Measurements from ENCODE around the gene BCDIN3D.

Gene BCDIN3D, protein sequence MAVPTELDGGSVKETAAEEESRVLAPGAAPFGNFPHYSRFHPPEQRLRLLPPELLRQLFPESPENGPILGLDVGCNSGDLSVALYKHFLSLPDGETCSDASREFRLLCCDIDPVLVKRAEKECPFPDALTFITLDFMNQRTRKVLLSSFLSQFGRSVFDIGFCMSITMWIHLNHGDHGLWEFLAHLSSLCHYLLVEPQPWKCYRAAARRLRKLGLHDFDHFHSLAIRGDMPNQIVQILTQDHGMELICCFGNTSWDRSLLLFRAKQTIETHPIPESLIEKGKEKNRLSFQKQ

GRCh38 chr12:49842519-49843352, at the start of gene BCDIN3D:
Gene BCDIN3D (minus strand): TSS chr12:49843106. CDS start chr12:49843087, 19 bp downstream.
- Histone ChIP-seq H3K36me3 (ENCODE audit: control insufficient read depth, insufficient read depth, low read length) (no peaks in the 10 kb centered on the region), H3K9ac (ENCODE audit: low read length) (peak within 1 kb of the TSS; percentile 77), H3K27ac (ENCODE audit: low read depth, low read length) (peak within 1 kb of the TSS; percentile 11; the same call in 1 of the 2 replicates), H3K4me3 (ENCODE audit: low read depth, low read length) (peak within 1 kb of the TSS; percentile 83), H3K4me1 (ENCODE audit: control insufficient read depth, insufficient read depth, low read length) (peaks cover 11% of the 10 kb centered on the region; the same call in 1 of the 2 replicates), H3K9me3 (ENCODE audit: control insufficient read depth, insufficient read depth, low read depth, low read length) (no peaks in the 10 kb centered on the region), H3K27me3 (ENCODE audit: control insufficient read depth, insufficient read depth, low read length) (no peaks in the 10 kb centered on the region)

GRCh38 chr12:49892084-49892731, 49.3 kb upstream of the BCDIN3D start:
- Histone ChIP-seq H3K4me3 (ENCODE audit: low read depth, low read length) (no peak overlapping the region), H3K9ac (ENCODE audit: low read length) (no peak overlapping the region), H3K36me3 (ENCODE audit: control insufficient read depth, insufficient read depth, low read length) (no peaks in the 10 kb centered on the region), H3K9me3 (ENCODE audit: control insufficient read depth, insufficient read depth, low read depth, low read length) (no peaks in the 10 kb centered on the region), H3K27me3 (ENCODE audit: control insufficient read depth, insufficient read depth, low read length) (no peaks in the 10 kb centered on the region; the same call in 1 of the 2 replicates), H3K27ac (ENCODE audit: low read depth, low read length) (no peak overlapping the region), H3K4me1 (ENCODE audit: control insufficient read depth, insufficient read depth, low read length) (peaks cover 25% of the 10 kb centered on the region)

DNA sequence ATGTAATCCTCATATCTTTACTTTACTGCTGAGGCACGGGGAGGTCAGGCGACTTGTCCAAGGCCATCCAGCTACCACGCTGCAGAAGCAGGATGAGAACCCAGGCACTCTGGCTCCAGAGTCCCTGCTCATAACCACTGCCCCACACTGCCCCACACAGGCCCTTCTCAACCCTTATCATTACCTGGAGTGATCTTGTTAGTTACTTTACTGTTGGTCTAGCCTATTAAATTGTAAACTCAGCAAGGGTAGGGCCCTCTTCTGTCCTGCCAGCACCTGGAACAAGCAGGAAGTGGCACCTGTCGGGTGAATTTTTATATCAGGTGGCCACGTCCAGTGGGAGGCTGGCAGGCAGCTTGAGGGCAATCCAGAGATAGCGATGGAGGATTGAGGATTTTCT, 48.6 kb upstream of the BCDIN3D start:
- peaks cover 29% of the 10 kb centered on the region for H3K4me1 ChIP-seq (ENCODE audit: control insufficient read depth, insufficient read depth, low read length)
- no peaks in the 10 kb centered on the region; the same call in 1 of the 2 replicates for H3K27me3 ChIP-seq (ENCODE audit: control insufficient read depth, insufficient read depth, low read length)
- H3K36me3 ChIP-seq (ENCODE audit: control insufficient read depth, insufficient read depth, low read length), result no peaks in the 10 kb centered on the region

DNA sequence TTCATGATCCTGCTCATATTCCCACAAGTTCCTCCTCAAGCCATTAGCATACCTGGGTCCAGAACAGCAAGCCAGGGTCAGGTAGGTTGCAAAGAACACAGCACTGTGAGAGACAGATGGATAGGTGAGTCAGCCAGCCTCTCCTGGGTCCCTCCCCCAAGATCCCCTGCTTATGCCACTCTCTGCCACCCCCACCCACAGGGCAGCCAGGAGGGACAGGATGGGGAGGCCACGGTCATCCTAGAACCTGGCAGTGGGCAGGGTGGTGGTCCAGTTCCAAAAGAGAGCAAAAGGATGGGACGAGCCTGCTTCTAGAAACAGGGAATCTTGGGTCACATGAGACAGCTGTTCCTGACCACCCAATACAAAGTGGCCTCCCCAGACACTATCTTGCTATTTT, 48.1 kb upstream of the BCDIN3D start:
- Histone ChIP-seq H3K27me3 (ENCODE audit: control insufficient read depth, insufficient read depth, low read length) (no peaks in the 10 kb centered on the region; the same call in 1 of the 2 replicates), H3K36me3 (ENCODE audit: control insufficient read depth, insufficient read depth, low read length) (no peaks in the 10 kb centered on the region), H3K4me3 (ENCODE audit: low read depth, low read length) (no peak overlapping the region), H3K9ac (ENCODE audit: low read length) (no peak overlapping the region), H3K9me3 (ENCODE audit: control insufficient read depth, insufficient read depth, low read depth, low read length) (no peaks in the 10 kb centered on the region), H3K27ac (ENCODE audit: low read depth, low read length) (no peak overlapping the region), H3K4me1 (ENCODE audit: control insufficient read depth, insufficient read depth, low read length) (peaks cover 30% of the 10 kb centered on the region)

More for the DNA sequence above, 48.6 kb upstream of the BCDIN3D start:
- Histone ChIP-seq H3K9me3 (ENCODE audit: control insufficient read depth, insufficient read depth, low read depth, low read length) (no peaks in the 10 kb centered on the region), H3K9ac (ENCODE audit: low read length) (no peak overlapping the region), H3K27ac (ENCODE audit: low read depth, low read length) (no peak overlapping the region), H3K4me3 (ENCODE audit: low read depth, low read length) (no peak overlapping the region)

GRCh38 chr12:49890096-49890461, 47.2 kb upstream of the BCDIN3D start:
- no peaks in the 10 kb centered on the region for H3K9me3 ChIP-seq (ENCODE audit: control insufficient read depth, insufficient read depth, low read depth, low read length)
- H3K4me1 ChIP-seq (ENCODE audit: control insufficient read depth, insufficient read depth, low read length), result peaks cover 36% of the 10 kb centered on the region
- no peaks in the 10 kb centered on the region for H3K36me3 ChIP-seq (ENCODE audit: control insufficient read depth, insufficient read depth, low read length)
- H3K9ac ChIP-seq (ENCODE audit: low read length), result no peak overlapping the region
- H3K4me3 ChIP-seq (ENCODE audit: low read depth, low read length), result no peak overlapping the region
- H3K27ac ChIP-seq (ENCODE audit: low read depth, low read length), result no peak overlapping the region
- H3K27me3 ChIP-seq (ENCODE audit: control insufficient read depth, insufficient read depth, low read length), result no peaks in the 10 kb centered on the region; the same call in 1 of the 2 replicates

DNA sequence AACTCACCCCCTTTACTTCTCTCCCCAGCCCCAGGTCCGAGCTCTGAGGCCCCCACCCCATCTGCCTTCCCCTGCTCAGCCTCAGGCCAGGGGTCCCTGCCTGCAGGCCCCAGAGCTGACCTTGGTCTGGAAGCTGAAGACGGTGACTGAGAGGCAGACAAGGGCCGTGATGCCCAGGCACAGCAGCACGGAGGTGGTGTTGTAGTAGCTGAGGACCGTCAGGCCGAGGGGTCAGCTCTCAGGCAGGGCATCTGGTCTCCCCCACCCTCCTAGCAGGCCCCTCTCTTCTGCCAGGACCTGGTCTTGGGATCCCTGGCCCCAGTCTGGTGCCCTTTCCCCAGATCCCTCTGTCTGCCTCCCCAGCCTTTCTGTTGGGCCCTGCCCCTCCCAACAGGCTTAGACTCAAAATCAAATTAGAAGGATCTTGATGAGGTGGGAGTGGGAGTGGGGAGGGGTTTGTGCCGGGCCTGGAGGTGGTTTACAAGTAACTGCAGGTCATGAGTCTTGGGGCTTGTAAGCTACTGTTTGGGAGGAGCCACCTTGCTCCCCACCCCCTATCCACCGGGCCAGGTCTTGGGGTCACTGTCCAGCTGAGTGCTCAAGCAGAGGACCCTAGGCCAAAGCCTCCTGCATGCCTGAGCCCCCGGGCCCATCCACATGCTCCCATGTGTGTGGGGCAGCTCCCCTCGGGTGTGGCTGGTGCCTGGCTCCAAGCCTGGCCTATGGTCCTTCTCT, 46.6 kb upstream of the BCDIN3D start:
- no peaks in the 10 kb centered on the region; the same call in 1 of the 2 replicates for H3K27me3 ChIP-seq (ENCODE audit: control insufficient read depth, insufficient read depth, low read length)
- no peak overlapping the region for H3K27ac ChIP-seq (ENCODE audit: low read depth, low read length)
- H3K9ac ChIP-seq (ENCODE audit: low read length), result no peak overlapping the region
- H3K4me1 ChIP-seq (ENCODE audit: control insufficient read depth, insufficient read depth, low read length), result peaks cover 36% of the 10 kb centered on the region
- no peaks in the 10 kb centered on the region for H3K36me3 ChIP-seq (ENCODE audit: control insufficient read depth, insufficient read depth, low read length)
- H3K9me3 ChIP-seq (ENCODE audit: control insufficient read depth, insufficient read depth, low read depth, low read length), result no peaks in the 10 kb centered on the region
- no peak overlapping the region for H3K4me3 ChIP-seq (ENCODE audit: low read depth, low read length)

- no peaks in the 10 kb centered on the region; the same call in 1 of the 2 replicates for H3K27me3 ChIP-seq (ENCODE audit: control insufficient read depth, insufficient read depth, low read length)
- no peaks in the 10 kb centered on the region for H3K36me3 ChIP-seq (ENCODE audit: control insufficient read depth, insufficient read depth, low read length)
- no peak overlapping the region for H3K27ac ChIP-seq (ENCODE audit: low read depth, low read length)
- peaks cover 31% of the 10 kb centered on the region for H3K4me1 ChIP-seq (ENCODE audit: control insufficient read depth, insufficient read depth, low read length)
- no peak overlapping the region for H3K4me3 ChIP-seq (ENCODE audit: low read depth, low read length)
- no peak overlapping the region for H3K9ac ChIP-seq (ENCODE audit: low read length)
- no peaks in the 10 kb centered on the region for H3K9me3 ChIP-seq (ENCODE audit: control insufficient read depth, insufficient read depth, low read depth, low read length)
Observed at GRCh38 chr12:49888461-49889151, 45.7 kb upstream of the BCDIN3D start.

DNA sequence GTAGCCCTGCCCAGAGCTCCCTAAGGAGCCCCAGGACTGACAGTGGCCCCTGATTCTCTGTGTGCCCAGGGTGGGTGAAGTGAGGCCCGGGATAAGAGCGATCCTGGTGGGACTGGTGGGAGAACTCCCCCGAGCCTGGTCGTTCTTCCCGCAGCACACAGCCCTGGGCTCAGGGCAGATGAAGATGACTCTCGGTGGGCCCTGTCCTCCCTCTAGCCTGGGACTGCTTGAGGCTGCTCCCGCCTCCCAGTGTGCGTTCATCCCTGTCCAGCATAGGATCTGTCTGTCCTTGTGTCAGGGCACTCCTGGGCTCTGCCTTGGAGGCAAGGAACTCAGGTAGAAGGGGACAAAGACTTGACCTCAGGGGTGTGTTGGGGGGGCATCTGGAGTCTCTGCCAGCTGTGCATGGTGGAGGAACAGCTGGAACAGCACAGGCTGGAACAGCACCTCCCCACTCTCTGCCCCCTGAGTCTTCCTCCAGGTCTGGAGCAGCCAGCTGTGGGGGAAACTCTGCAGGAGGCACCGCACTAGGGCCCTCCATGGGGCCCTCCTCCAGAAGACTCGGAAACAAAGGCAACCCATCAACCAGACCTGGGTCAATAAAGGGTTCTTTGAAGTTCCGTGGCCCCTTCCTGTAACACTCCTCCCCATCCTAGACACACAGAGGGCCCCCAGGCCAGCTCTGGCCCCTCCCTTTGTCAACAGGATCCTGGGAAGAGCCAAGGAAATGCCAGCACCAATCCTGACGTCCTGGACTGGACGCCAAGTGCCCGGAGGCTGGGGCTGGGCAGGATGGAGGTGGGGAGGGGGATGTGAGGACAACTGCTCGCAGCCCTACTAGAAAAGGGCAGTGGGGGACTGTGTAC, 44.9 kb upstream of the BCDIN3D start:
- Histone ChIP-seq H3K9ac (ENCODE audit: low read length) (no peak overlapping the region), H3K27ac (ENCODE audit: low read depth, low read length) (no peak overlapping the region)

DNA sequence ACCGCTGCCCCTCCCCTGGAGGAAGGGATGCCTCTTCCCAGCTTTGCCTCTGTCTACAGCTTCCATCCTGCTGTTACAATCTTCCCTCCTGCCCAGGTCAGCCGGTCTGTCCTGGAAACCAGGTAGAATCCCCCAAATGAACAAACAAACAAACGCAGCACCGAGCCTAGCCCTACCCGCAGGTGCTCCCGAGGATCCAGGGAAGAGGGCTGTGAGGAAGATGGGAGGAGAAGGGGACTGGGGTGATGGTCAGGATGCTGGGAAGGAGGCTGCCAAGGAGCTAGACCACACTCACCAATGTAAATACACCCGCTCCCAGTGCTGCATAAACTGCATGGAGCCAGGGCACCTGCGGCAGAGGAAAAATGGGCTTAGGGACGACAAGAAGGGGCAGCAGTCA, 44.2 kb upstream of the BCDIN3D start:
- H3K4me3 ChIP-seq (ENCODE audit: low read depth, low read length), result no peak overlapping the region
- no peak overlapping the region for H3K27ac ChIP-seq (ENCODE audit: low read depth, low read length)
- no peak overlapping the region for H3K9ac ChIP-seq (ENCODE audit: low read length)
- H3K27me3 ChIP-seq (ENCODE audit: control insufficient read depth, insufficient read depth, low read length), result no peaks in the 10 kb centered on the region; the same call in 1 of the 2 replicates
- H3K36me3 ChIP-seq (ENCODE audit: control insufficient read depth, insufficient read depth, low read length), result no peaks in the 10 kb centered on the region
- peaks cover 46% of the 10 kb centered on the region for H3K4me1 ChIP-seq (ENCODE audit: control insufficient read depth, insufficient read depth, low read length)
- H3K9me3 ChIP-seq (ENCODE audit: control insufficient read depth, insufficient read depth, low read depth, low read length), result no peaks in the 10 kb centered on the region

More for the DNA sequence above, 44.9 kb upstream of the BCDIN3D start:
- Histone ChIP-seq H3K9me3 (ENCODE audit: control insufficient read depth, insufficient read depth, low read depth, low read length) (no peaks in the 10 kb centered on the region), H3K27me3 (ENCODE audit: control insufficient read depth, insufficient read depth, low read length) (no peaks in the 10 kb centered on the region; the same call in 1 of the 2 replicates), H3K4me3 (ENCODE audit: low read depth, low read length) (no peak overlapping the region), H3K36me3 (ENCODE audit: control insufficient read depth, insufficient read depth, low read length) (no peaks in the 10 kb centered on the region), H3K4me1 (ENCODE audit: control insufficient read depth, insufficient read depth, low read length) (peaks cover 39% of the 10 kb centered on the region)

Data from HUES6 (cell line).